T-helper 22 cell (primary cell): ENCODE results near the gene CCDC57.
"Not testable (repeated sequence)": the region's sequence is repeated elsewhere in the genome, so short reads cannot be mapped to it uniquely, and the experiment has no call there.

ENCODE experiments used
- DNase-seq: peaks from one replicate; pipeline ENCODE4 v3.0.0-alpha.2; 2020; ENCODE audit warnings: low read depth

The CCDC57 gene

GRCh38 chr17:82175201-82175600, 37.4 kb downstream of the CCDC57 start:
- DNase-seq = no peak

GRCh38 chr17:82174042-82174857, 38.4 kb downstream of the CCDC57 start:
- not testable (repeated sequence) for DNase-seq

- DNase-seq = no peak
Observed at GRCh38 chr17:82173351-82174041, 39.1 kb downstream of the CCDC57 start.

- DNase-seq = no peak
Observed at GRCh38 chr17:82172486-82173160, 40.0 kb downstream of the CCDC57 start.

- no peak for DNase-seq
Observed at GRCh38 chr17:82171750-82172375, 40.8 kb downstream of the CCDC57 start.

GRCh38 chr17:82170412-82170961, 42.2 kb downstream of the CCDC57 start:
- no peak for DNase-seq

- DNase-seq = no peak
Observed at GRCh38 chr17:82168568-82168967, 44.1 kb downstream of the CCDC57 start.

GRCh38 chr17:82167028-82167427, 45.6 kb downstream of the CCDC57 start:
- no peak for DNase-seq

- DNase-seq = no peak
Observed at GRCh38 chr17:82164853-82165252, 47.8 kb downstream of the CCDC57 start.

- no peak for DNase-seq
Observed at GRCh38 chr17:82161216-82161615, 51.4 kb downstream of the CCDC57 start.

GRCh38 chr17:82160075-82160474, 52.6 kb downstream of the CCDC57 start:
- DNase-seq = no peak

- no peak for DNase-seq
Observed at GRCh38 chr17:82158825-82159224, 53.8 kb downstream of the CCDC57 start.

- no peak for DNase-seq
Observed at GRCh38 chr17:82157046-82158035, 55.3 kb downstream of the CCDC57 start.

- no peak for DNase-seq
Observed at GRCh38 chr17:82156284-82156925, 56.2 kb downstream of the CCDC57 start.

- no peak for DNase-seq
Observed at GRCh38 chr17:82155606-82156005, 57.0 kb downstream of the CCDC57 start.

GRCh38 chr17:82154881-82155331, 57.7 kb downstream of the CCDC57 start:
- no peak for DNase-seq

- peak; percentile 60 for DNase-seq
Observed at GRCh38 chr17:82153745-82154375, 58.8 kb downstream of the CCDC57 start.

GRCh38 chr17:82153295-82153691, 59.3 kb downstream of the CCDC57 start:
- no peak for DNase-seq

- DNase-seq = no peak
Observed at GRCh38 chr17:82152556-82153294, 59.9 kb downstream of the CCDC57 start.
